Kidney (tissue), 14 donors: ENCODE data around the gene ANKS1B. TPM values are rescaled to one million over a fixed set of nuclear protein-coding genes. Genes with fewer than 3 reads are reported as not detected.
A peak's percentile ranks its signal among the peaks of the same experiment; 100 is the strongest.

Experiments used
- DNase-seq, 5 donors: peaks; one replicate each; pipeline ENCODE4 v3.0.0-alpha.2; 2013 to 2020
- FAIRE-seq: peaks from 2 replicates; lab custom pipeline; 2012; peaks lifted over from hg19 to GRCh38; lab: Jason Lieb, UNC
- H3K27ac ChIP-seq, 2 donors: one replicate each; pipeline ENCODE4 v1.7.0; 2013; ENCODE audit warnings: low read depth in 2 of 2, low read length in 2 of 2, inconsistent platforms in 1 of 2
- H3K27me3 ChIP-seq: one replicate; pipeline ENCODE4 v1.7.1; 2013; ENCODE audit warnings: low read length, inconsistent platforms; ENCODE audit not compliant: control insufficient read depth, insufficient read depth
- H3K36me3 ChIP-seq, 3 donors: one replicate each; pipeline versions ENCODE4 v1.7.0 to v1.7.1; 2013; ENCODE audit warnings: low read length in 3 of 3, control low read depth in 1 of 3, inconsistent platforms in 1 of 3; ENCODE audit not compliant: insufficient read depth in 3 of 3, control insufficient read depth in 2 of 3
- H3K4me1 ChIP-seq, 3 donors: one replicate each; pipeline versions ENCODE4 v1.7.0 to v1.7.1; 2013; ENCODE audit warnings: low read length in 3 of 3, inconsistent platforms in 1 of 3, low read depth in 1 of 3; ENCODE audit not compliant: control insufficient read depth in 2 of 3, insufficient read depth in 2 of 3
- H3K4me3 ChIP-seq, 3 donors: one replicate each; pipeline versions ENCODE4 v1.7.0 to v1.8.1; 2013; ENCODE audit warnings: low read length in 3 of 3, control low read depth in 1 of 3, inconsistent platforms in 1 of 3
- H3K9ac ChIP-seq, 3 donors: one replicate each; pipeline versions ENCODE4 v1.7.0 to v1.7.1; 2013; ENCODE audit warnings: low read length in 3 of 3, control low read depth in 1 of 3, inconsistent platforms in 1 of 3
- H3K9me3 ChIP-seq, 3 donors: one replicate each; pipeline versions ENCODE4 v1.7.0 to v1.7.1; 2013; ENCODE audit warnings: low read length in 3 of 3, control low read depth in 1 of 3, inconsistent platforms in 1 of 3; ENCODE audit not compliant: control insufficient read depth in 2 of 3, insufficient read depth in 1 of 3
- CTCF ChIP-seq: IDR thresholded peaks from 3 replicates; pipeline ENCODE4 v1.5.1; 2012; ENCODE audit warnings: mild to moderate bottlenecking, moderate library complexity, borderline replicate concordance; ENCODE audit not compliant: insufficient read depth; ENCODE audit errors: extremely low read depth
- intact Hi-C: fragments of 100-400 bp; cut with DNase I; formaldehyde crosslinking; loops from one replicate; pipeline ENCODE4 v1.11.1; 2022
- polyA plus RNA-seq: library from polyadenylated mRNA; stranded (reverse); fragments of 350-450 nt; fragmentation: Illumina TruSeq; extraction: RNeasy Lipid Tissue Mini Kit (QIAGEN cat#74804); gene quantifications from one replicate; pipeline ENCODE4 v1.2.3, GENCODE V29; 2014; ENCODE audit warnings: low read depth, low replicate concordance; ENCODE audit not compliant: insufficient read depth
- total RNA-seq: library from RNA; stranded (reverse); fragmentation: NEBNext Ultra II Directional; extraction: Animal tissue kit (Norgen Biotek cat#: 25700); gene quantifications from one replicate; pipeline ENCODE4 v1.2.1, GENCODE V29; 2021
- donor health status: control.
- donor health status: control.
- donor health status: control.
- donor health status: control.
- donor health status: control.
- donor health status: DM: yes; HTN: yes; CAD: no.
- donor health status: Normal renal cell carcinoma (clear cell type).

ANKS1B gene
- total and polyA plus RNA-seq, 2 donors from 2014 or later: 1.7 to 5.8 TPM

- no peak for TF ChIP-seq CTCF
- FAIRE-seq (no peak), DNase-seq (no peak)
- H3K4me1 ChIP-seq: no peaks in the 10 kb centered on the region
- no peaks in the 10 kb centered on the region for H3K27me3 ChIP-seq
- peaks cover 0 to 3% (median 0%) of the 10 kb centered on the region in 3 donors for H3K9me3 ChIP-seq
- no peak overlapping the region for H3K4me3 ChIP-seq
- H3K9ac ChIP-seq: no peak overlapping the region
- no peaks in the 10 kb centered on the region for H3K36me3 ChIP-seq
- no peak overlapping the region for H3K27ac ChIP-seq
- intact Hi-C loops: no loop called here
Measured at GRCh38 chr12:99680276-99680675, 304.5 kb downstream of the ANKS1B start.

GRCh38 chr12:99670635-99671034 is 314.1 kb downstream of the ANKS1B start:
- FAIRE-seq: no peak
- H3K9ac ChIP-seq: no peak overlapping the region
- H3K36me3 ChIP-seq: no peaks in the 10 kb centered on the region
- H3K4me1 ChIP-seq: no peaks in the 10 kb centered on the region
- TF ChIP-seq CTCF: no peak
- H3K4me3 ChIP-seq: no peak overlapping the region
- intact Hi-C loops: no loop called here
- no peak for DNase-seq
- no peak overlapping the region for H3K27ac ChIP-seq
- no peaks in the 10 kb centered on the region for H3K9me3 ChIP-seq
- H3K27me3 ChIP-seq: no peaks in the 10 kb centered on the region

GRCh38 chr12:99658671-99659349 is 325.9 kb downstream of the ANKS1B start:
- no peaks in the 10 kb centered on the region for H3K36me3 ChIP-seq
- DNase-seq: peak in 2 of 5 donors; percentile 16 to 27

More at GRCh38 chr12:99658671-99659349, 325.9 kb downstream of the ANKS1B start:
- no peak for TF ChIP-seq CTCF
- intact Hi-C loops: no loop called here
- no peaks in the 10 kb centered on the region for H3K9me3 ChIP-seq
- no peak overlapping the region for H3K9ac ChIP-seq
- no peak overlapping the region for H3K4me3 ChIP-seq
- H3K4me1 ChIP-seq: no peaks in the 10 kb centered on the region
- no peak for FAIRE-seq
- no peak overlapping the region for H3K27ac ChIP-seq
- no peaks in the 10 kb centered on the region for H3K27me3 ChIP-seq
